ENCODE results near the gene SPATC1L.

Gene SPATC1L

DNA sequence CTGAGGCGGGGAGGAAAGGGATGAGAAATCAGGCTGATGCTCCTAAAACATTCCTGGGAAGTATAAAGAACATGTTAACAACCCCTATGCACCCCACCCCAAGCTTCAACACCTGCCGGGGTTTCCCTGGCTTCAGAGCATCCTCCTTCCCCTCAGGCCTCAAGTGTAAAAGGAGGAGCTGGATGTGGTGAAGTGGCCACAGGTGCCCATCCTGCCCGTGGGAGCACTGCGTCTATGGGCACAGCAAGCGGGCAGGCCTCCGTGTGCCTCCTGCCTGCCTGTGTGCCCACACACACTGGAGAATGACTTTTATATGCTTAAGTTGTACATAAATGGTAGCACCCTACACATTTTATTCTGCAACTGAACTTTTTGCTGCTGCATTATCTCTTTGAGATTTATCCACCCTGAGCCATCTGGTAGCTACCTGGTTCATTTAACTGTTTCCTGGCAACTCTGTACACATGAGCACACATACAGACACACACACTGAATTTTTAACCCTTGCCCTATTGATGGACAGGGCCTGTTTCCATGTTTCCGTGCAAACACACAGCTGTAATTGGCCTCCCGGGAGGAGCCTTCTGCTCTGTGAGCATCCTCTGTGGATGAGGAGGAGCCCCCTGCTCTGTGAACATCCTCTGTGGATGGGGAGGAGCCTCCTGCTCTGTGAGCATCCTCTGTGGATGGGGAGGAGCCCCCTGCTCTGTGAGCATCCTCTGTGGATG is 15.4 kb downstream of the SPATC1L start:
- DNase-seq (ENCODE audit: low spot score) = peak; percentile 58
- no peak for TF ChIP-seq CTCF (IDR thresholded peaks at IDR 0.05)
- no peak overlapping the region for H3K4me3 ChIP-seq
- H3K27ac ChIP-seq = no peak overlapping the region

GRCh38 chr21:46168238-46168637 is 16.0 kb downstream of the SPATC1L start:
- no peak overlapping the region for H3K4me3 ChIP-seq
- H3K27ac ChIP-seq = no peak overlapping the region
- TF ChIP-seq CTCF (IDR thresholded peaks at IDR 0.05) = no peak
- DNase-seq (ENCODE audit: low spot score) = peak; percentile 66

- no peak for TF ChIP-seq CTCF (IDR thresholded peaks at IDR 0.05)
- no peak overlapping the region for H3K27ac ChIP-seq
- H3K4me3 ChIP-seq = no peak overlapping the region
- DNase-seq (ENCODE audit: low spot score) = no peak
Measured at GRCh38 chr21:46165098-46165497, 19.2 kb downstream of the SPATC1L start.

DNA sequence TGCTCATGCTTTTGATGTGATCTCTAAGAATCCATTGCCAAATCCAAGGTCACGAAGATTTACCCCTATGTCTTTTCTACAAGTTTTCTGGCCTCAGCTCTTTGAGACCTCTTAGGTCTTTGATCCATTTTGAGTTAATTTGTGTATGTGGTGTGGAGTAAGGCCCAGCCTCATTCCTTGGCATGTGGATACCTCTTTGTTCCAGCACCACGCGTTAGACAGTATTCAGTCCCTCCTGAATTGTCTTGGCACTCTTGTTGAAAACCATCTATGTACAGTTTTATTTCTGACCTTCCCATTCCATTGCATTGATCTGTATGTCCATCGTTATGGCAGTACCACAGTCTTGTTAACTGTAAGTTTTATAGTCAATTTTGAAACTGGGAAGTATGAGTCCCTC is 20.9 kb downstream of the SPATC1L start:
- Histone ChIP-seq H3K4me3 (no peak overlapping the region), H3K27ac (no peak overlapping the region)
- DNase-seq (ENCODE audit: low spot score) = no peak
- TF ChIP-seq CTCF (IDR thresholded peaks at IDR 0.05) = no peak

GRCh38 chr21:46161633-46162592 is 22.3 kb downstream of the SPATC1L start:
- TF ChIP-seq CTCF (IDR thresholded peaks at IDR 0.05) = no peak
- peak; percentile 35 for DNase-seq (ENCODE audit: low spot score)
- Histone ChIP-seq H3K4me3 (no peak overlapping the region), H3K27ac (no peak overlapping the region)

DNA sequence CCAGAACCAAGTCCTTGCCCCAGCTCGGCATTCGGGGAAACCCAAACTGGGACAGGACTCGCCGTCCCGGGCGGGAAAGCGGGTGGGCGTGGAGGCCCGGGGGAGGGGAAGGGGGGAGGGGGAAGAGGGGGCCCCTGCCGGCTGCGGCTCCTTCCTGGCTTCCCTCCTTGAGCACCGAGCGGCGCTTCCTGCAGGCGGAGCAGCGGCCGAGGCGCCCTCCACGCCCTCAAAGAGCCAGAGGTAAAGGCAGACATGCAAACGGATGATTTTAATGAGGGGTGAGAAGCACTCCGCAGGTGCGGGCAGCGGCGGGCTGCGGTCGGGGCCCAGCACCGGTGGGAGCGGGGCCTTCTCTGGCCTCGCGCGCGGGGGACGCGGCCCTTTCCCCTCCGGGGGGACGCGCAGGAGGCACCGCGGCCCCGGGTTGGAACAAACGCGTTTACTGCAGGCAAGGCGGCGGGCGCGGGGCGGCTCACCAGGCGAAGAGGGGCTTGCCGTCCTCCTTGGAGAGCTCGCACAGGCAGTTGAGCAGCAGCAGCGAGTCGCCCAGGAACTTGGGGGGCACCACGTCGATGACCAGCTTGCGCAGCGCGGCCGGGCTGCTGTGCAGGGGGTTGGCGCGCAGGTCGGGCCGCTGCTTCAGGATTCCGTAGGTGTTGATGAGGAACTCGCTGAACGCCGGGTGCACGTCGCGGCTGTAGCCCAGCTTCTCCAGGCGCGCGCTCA is 23.2 kb downstream of the SPATC1L start:
- Histone ChIP-seq H3K27ac (no peak overlapping the region), H3K4me3 (no peak overlapping the region)
- no peak for TF ChIP-seq CTCF (IDR thresholded peaks at IDR 0.05)
- peak; percentile 73 for DNase-seq (ENCODE audit: low spot score)
